H1 (cell line): ENCODE measurements around the gene ZHX3. TPM values are rescaled to one million over a fixed set of nuclear protein-coding genes. Genes with fewer than 3 reads are reported as not detected.

Experiments
- CTCF ChIA-PET: fragments of 300-600 bp; sonication (Branson Sonifier 250); formaldehyde crosslinking; loops from one replicate; lab custom pipeline; 2021; ENCODE audit not compliant: partially characterized antibody; lab: Charles Lee
- POLR2A ChIA-PET: fragments of 300-600 bp; sonication (Branson Sonifier 250); formaldehyde crosslinking; loops from one replicate; lab custom pipeline; 2021; ENCODE audit warnings: inconsistent platforms; ENCODE audit not compliant: partially characterized antibody; lab: Charles Lee
- DNase-seq, 2 experiments: peaks; one replicate each; pipeline versions ENCODE4 v3.0.0 to v3.0.0-alpha.2; 2010 to 2022; ENCODE audit warnings: low spot score in 2 of 2, low read depth in 1 of 2, mixed read lengths in 1 of 2
- FAIRE-seq: peaks from 2 replicates; lab custom pipeline; 2011; peaks lifted over from hg19 to GRCh38; lab: Jason Lieb, UNC
- H2AFZ ChIP-seq: 2 replicates; pipeline ENCODE4 v1.8.1; 2012; ENCODE audit warnings: low read length, inconsistent platforms
- H2AK5ac ChIP-seq: 2 replicates; pipeline ENCODE4 v1.6.1; 2013; ENCODE audit warnings: low read depth, low read length
- H2BK120ac ChIP-seq: replicated peaks from 2 replicates; pipeline ENCODE3; 2013; ENCODE audit warnings: low read depth, low read length, inconsistent platforms
- H2BK12ac ChIP-seq: 2 replicates; pipeline ENCODE4 v1.6.1; 2013; ENCODE audit warnings: low read depth, low read length
- H2BK15ac ChIP-seq: 2 replicates; pipeline ENCODE4 v1.6.1; 2013; ENCODE audit warnings: low read length
- H2BK20ac ChIP-seq: 2 replicates; pipeline ENCODE4 v1.6.1; 2013; ENCODE audit warnings: low read length
- H2BK5ac ChIP-seq: 2 replicates; pipeline ENCODE4 v1.6.1; 2013; ENCODE audit warnings: low read depth, low read length
- H3K14ac ChIP-seq: 2 replicates; pipeline ENCODE4 v1.6.1; 2013; ENCODE audit warnings: inconsistent platforms; ENCODE audit not compliant: insufficient read length
- H3K18ac ChIP-seq: 2 replicates; pipeline ENCODE4 v1.6.1; 2013; ENCODE audit warnings: low read length; ENCODE audit errors: extremely low read depth
- H3K23ac ChIP-seq: 2 replicates; pipeline ENCODE4 v1.6.1; 2013; ENCODE audit warnings: inconsistent platforms; ENCODE audit not compliant: insufficient read length
- H3K23me2 ChIP-seq: 2 replicates; pipeline ENCODE4 v1.6.1; 2013; ENCODE audit warnings: low read depth, low read length
- H3K27ac ChIP-seq: 2 replicates; pipeline ENCODE4 v1.6.1; 2011; ENCODE audit warnings: low read depth, low read length, inconsistent platforms
- H3K27me3 ChIP-seq, 4 experiments: replicated peaks in 1 of 4; 1 replicate in 1 of 4; 2 replicates in 3 of 4; pipeline versions ENCODE4 v1.6.1 to v1.8.1; 2011 to 2013; ENCODE audit warnings: low read length in 3 of 4, mild to moderate bottlenecking in 3 of 4, inconsistent platforms in 2 of 4, mixed read lengths in 2 of 4, moderate library complexity in 1 of 4; ENCODE audit not compliant: control insufficient read depth in 3 of 4, insufficient read depth in 3 of 4; ENCODE audit errors: extremely low read depth in 1 of 4
- H3K36me3 ChIP-seq, 4 experiments: 2 replicates each; pipeline versions ENCODE4 v1.6.1 to v1.8.1; 2011 to 2013; ENCODE audit warnings: mild to moderate bottlenecking in 4 of 4, low read length in 3 of 4, moderate library complexity in 2 of 4, control low read depth in 1 of 4, inconsistent platforms in 1 of 4; ENCODE audit not compliant: insufficient read depth in 4 of 4, control insufficient read depth in 2 of 4
- H3K4ac ChIP-seq: replicated peaks from 2 replicates; pipeline ENCODE3; 2013; ENCODE audit warnings: low read length, low read depth, mixed read lengths, inconsistent platforms; ENCODE audit not compliant: insufficient read length
- H3K4me1 ChIP-seq, 4 experiments: replicated peaks in 1 of 4; 1 replicate in 1 of 4; 2 replicates in 3 of 4; pipeline versions ENCODE4 v1.6.1 to v1.8.1; 2011 to 2013; ENCODE audit warnings: low read length in 3 of 4, inconsistent platforms in 2 of 4, mixed read lengths in 1 of 4; ENCODE audit not compliant: insufficient read depth in 4 of 4, control insufficient read depth in 3 of 4
- H3K4me2 ChIP-seq, 2 experiments: 2 replicates each; pipeline versions ENCODE4 v1.6.1 to v1.8.1; 2011 to 2013; ENCODE audit warnings: low read depth in 2 of 2, low read length in 2 of 2, control low read depth in 1 of 2, inconsistent platforms in 1 of 2, mild to moderate bottlenecking in 1 of 2; ENCODE audit not compliant: insufficient read depth in 1 of 2
- H3K4me3 ChIP-seq, 4 experiments: fragments of 200-600, 300-600 bp in 1 of 4; sonication (generic), shearing (Covaris generic), sonication (Bioruptor Twin) in 1 of 4; 2 replicates each; pipeline versions ENCODE4 v1.5.1 to v1.8.1; 2011 to 2016; ENCODE audit warnings: low read length in 4 of 4, low read depth in 3 of 4, control low read depth in 2 of 4, inconsistent platforms in 2 of 4, mild to moderate bottlenecking in 2 of 4, mixed read lengths in 1 of 4, moderate library complexity in 1 of 4; ENCODE audit not compliant: insufficient read depth in 2 of 4; ENCODE audit errors: extremely low read depth in 1 of 4
- H3K56ac ChIP-seq: replicated peaks from 2 replicates; pipeline ENCODE3; 2013; ENCODE audit warnings: low read depth, mild to moderate bottlenecking, mixed read lengths, low read length, inconsistent platforms; ENCODE audit not compliant: insufficient read length
- H3K79me1 ChIP-seq: 2 replicates; pipeline ENCODE4 v1.6.1; 2013; ENCODE audit warnings: low read depth, low read length, control low read depth
- H3K79me2 ChIP-seq, 2 experiments: 2 replicates each; pipeline versions ENCODE4 v1.6.1 to v1.8.1; 2012 to 2013; ENCODE audit warnings: low read length in 2 of 2, mild to moderate bottlenecking in 2 of 2, inconsistent platforms in 1 of 2; ENCODE audit not compliant: insufficient read depth in 2 of 2, control insufficient read depth in 1 of 2
- H3K9ac ChIP-seq, 4 experiments: replicated peaks in 1 of 4; 1 replicate in 1 of 4; 2 replicates in 3 of 4; pipeline versions ENCODE4 v1.6.1 to v1.8.1; 2011 to 2013; ENCODE audit warnings: low read depth in 3 of 4, low read length in 3 of 4, control low read depth in 2 of 4, mild to moderate bottlenecking in 2 of 4, moderate library complexity in 2 of 4, inconsistent platforms in 1 of 4; ENCODE audit errors: extremely low read depth in 1 of 4
- H3K9me3 ChIP-seq, 2 experiments: 2 replicates each; pipeline versions ENCODE4 v1.6.1 to v1.8.1; 2012 to 2013; ENCODE audit warnings: mild to moderate bottlenecking in 2 of 2, moderate library complexity in 2 of 2, control low read depth in 1 of 2, inconsistent platforms in 1 of 2, low read depth in 1 of 2, low read length in 1 of 2, mixed read lengths in 1 of 2; ENCODE audit not compliant: insufficient read depth in 2 of 2
- H4K20me1 ChIP-seq, 2 experiments: replicated peaks in 1 of 2; 2 replicates each; pipeline versions ENCODE3 to v1.8.1; 2011 to 2013; ENCODE audit warnings: inconsistent platforms in 2 of 2, low read length in 2 of 2, mild to moderate bottlenecking in 1 of 2; ENCODE audit not compliant: insufficient read depth in 2 of 2, control insufficient read depth in 1 of 2
- H4K5ac ChIP-seq: 2 replicates; pipeline ENCODE4 v1.6.1; 2013; ENCODE audit warnings: low read length, low read depth, mixed read lengths, inconsistent platforms; ENCODE audit not compliant: insufficient read length
- H4K8ac ChIP-seq: 2 replicates; pipeline ENCODE4 v1.8.0; 2013; ENCODE audit warnings: mild to moderate bottlenecking, moderate library complexity, low read length, inconsistent platforms; ENCODE audit not compliant: insufficient read depth; ENCODE audit errors: extremely low read depth
- H4K91ac ChIP-seq: replicated peaks from 2 replicates; pipeline ENCODE3; 2013; ENCODE audit warnings: low read length, mixed read lengths, inconsistent platforms; ENCODE audit not compliant: insufficient read length
- ASH2L ChIP-seq: fragments of 200-600, 300-600 bp; sonication (generic); IDR thresholded peaks from one replicate; pipeline ENCODE4 v1.7.1; 2017; ENCODE audit warnings: low read length
- ATF3 ChIP-seq: IDR thresholded peaks from 2 replicates; pipeline ENCODE4 v1.6.1; 2011; ENCODE audit warnings: low read depth, mild to moderate bottlenecking, low read length; ENCODE audit not compliant: insufficient read depth
- CHD2 ChIP-seq: IDR thresholded peaks from 2 replicates; pipeline ENCODE4 v1.6.1; 2012; ENCODE audit warnings: low read length, improper control_type of control experiment
- EZH2 ChIP-seq: fragments of 200-600 bp; sonication (generic); IDR thresholded peaks from 2 replicates; pipeline ENCODE4 v1.7.1; 2012; ENCODE audit warnings: low read depth, mild to moderate bottlenecking, moderate library complexity, low read length, inconsistent platforms; ENCODE audit not compliant: severe bottlenecking
- FOSL1 ChIP-seq: IDR thresholded peaks from 2 replicates; pipeline ENCODE4 v1.6.1; 2011; ENCODE audit warnings: mild to moderate bottlenecking, low read depth, low read length, moderate library complexity; ENCODE audit not compliant: insufficient read depth
- KDM4A ChIP-seq: IDR thresholded peaks from one replicate; pipeline ENCODE4 v1.7.1; 2012; ENCODE audit warnings: low read depth, mild to moderate bottlenecking, moderate library complexity, low read length, inconsistent platforms; ENCODE audit not compliant: severe bottlenecking
- RNF2 ChIP-seq: fragments of 200-900, 300-1000 bp; sonication (generic); IDR thresholded peaks from 2 replicates; pipeline ENCODE4 v1.7.1; 2016; ENCODE audit warnings: borderline replicate concordance, low read depth, mild to moderate bottlenecking, antibody characterized with exemption, low read length; ENCODE audit not compliant: poor library complexity, severe bottlenecking; ENCODE audit errors: missing control alignments
- SAP30 ChIP-seq: fragments of 300-600 bp; sonication (generic); IDR thresholded peaks from 2 replicates; pipeline ENCODE4 v1.7.1; 2012; ENCODE audit warnings: low read length, moderate library complexity, mild to moderate bottlenecking, inconsistent platforms; ENCODE audit not compliant: insufficient read depth, insufficient replicate concordance
- SUZ12 ChIP-seq: fragments of 200-600 bp; sonication (generic); IDR thresholded peaks from 2 replicates; pipeline ENCODE4 v1.6.1; 2012; ENCODE audit warnings: mild to moderate bottlenecking, inconsistent platforms, low read length, moderate library complexity, mixed read lengths
- WGBS, 2 experiments: shearing (Covaris generic) in 1 of 2; methylation state at CpG; one replicate each; pipeline versions ENCODE4 v1.1.6 to v1.1.7; 2013 to 2015; ENCODE audit warnings: low lambda C conversion rate in 2 of 2, mixed read lengths in 2 of 2, inconsistent platforms in 1 of 2, low coverage in 1 of 2, missing lambda C conversion rate in 1 of 2; ENCODE audit not compliant: insufficient replicate concordance in 2 of 2, insufficient coverage in 1 of 2, insufficient read length in 1 of 2; ENCODE audit errors: extremely low coverage in 1 of 2, missing lambda C conversion rate in 1 of 2; 5-methylcytosine and 5-hydroxymethylcytosine counted together
- polyA plus RNA-seq, 7 experiments: library from polyadenylated mRNA; depleted of rRNA in 3 of 7; stranded (reverse) in 5 of 7; unstranded in 2 of 7; fragments of >200 nt in 5 of 7; fragments of 200-250 nt in 2 of 7; gene quantifications; 1 replicate in 5 of 7; 2 replicates in 1 of 7; 4 replicates in 1 of 7; pipeline versions ENCODE4 v1.2.1 to v1.2.3, GENCODE V29; 2011 to 2013; ENCODE audit warnings: missing spikeins in 2 of 7, mixed read lengths in 2 of 7
- total RNA-seq: library from RNA; stranded (reverse); fragmentation: NEBNext Ultra II Directional; extraction: Animal tissue kit (Norgen Biotek cat#: 25700); gene quantifications from 2 replicates; pipeline ENCODE4 v1.2.1, GENCODE V29; 2021

The ZHX3 gene
- total and polyA plus RNA-seq, 2 of the 8 experiments (the other 6 are each of a cell fraction or from before 2014, with no cell fraction given) = 1.00 to 7.8 TPM

DNA sequence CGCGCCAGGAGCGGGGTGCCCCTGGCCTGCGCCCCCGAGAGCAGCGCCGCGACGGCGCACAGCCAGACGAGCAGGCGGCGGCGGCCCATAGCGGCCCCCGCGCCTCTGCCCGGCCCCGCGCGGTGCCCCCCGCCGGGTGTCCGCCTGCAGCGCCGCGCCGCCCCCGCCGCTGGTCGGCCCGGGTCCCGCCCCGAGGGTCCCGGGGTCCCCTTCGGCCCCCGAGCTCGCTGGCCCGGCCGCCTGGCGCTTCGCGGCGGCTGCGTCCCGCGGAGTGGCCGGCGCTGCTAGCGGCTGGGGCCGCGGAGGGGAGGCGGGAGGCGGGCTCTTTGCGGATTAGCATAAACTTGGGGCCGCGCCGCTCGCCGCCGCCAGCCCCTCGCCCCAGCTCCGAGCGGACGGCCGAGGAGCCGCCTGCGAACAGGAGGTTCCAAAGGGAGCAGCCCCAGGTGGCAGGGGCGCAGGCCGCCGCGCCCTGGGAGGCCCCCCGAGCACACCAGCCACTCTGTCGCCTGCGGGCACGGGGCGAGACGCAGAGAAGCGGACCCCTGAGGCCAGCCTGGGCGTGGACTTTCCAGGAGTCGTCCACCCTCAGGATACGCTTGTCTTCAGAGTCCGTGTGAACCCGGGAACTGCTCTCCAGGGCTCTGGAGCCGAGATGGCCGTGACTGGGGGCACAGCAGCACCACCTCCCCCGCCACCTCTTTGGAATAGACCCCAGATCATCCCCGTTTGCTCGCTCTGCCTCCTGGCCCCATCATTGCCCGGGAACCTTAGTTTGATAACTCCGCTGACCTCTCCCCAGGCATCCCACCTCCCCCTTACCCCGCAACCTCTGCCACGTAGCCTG, 49.2 kb upstream of the ZHX3 start, which contains the start of gene EMILIN3:
EMILIN3 (minus strand) TSS at position 273 of the 847 bp plus-strand sequence; CDS start at position 89, 184 bp downstream.
- Histone ChIP-seq H3K9ac (peak within 1 kb of the TSS in 2 of 4 experiments; percentile 24 to 68; a peak in 3 of 7 replicates), H4K91ac (no peak within 1 kb of the TSS), H4K20me1 (peaks cover 2 to 8% of the 10 kb centered on the region in 2 experiments), H3K27me3 (peaks cover 18 to 40% (median 36%) of the 10 kb centered on the region in 4 experiments), H2BK120ac (no peak within 1 kb of the TSS), H3K36me3 (no peaks in the 10 kb centered on the region), H3K18ac (peak within 1 kb of the TSS; percentile 32; the same call in 1 of the 2 replicates), H3K56ac (no peak within 1 kb of the TSS), H2BK5ac (no peak within 1 kb of the TSS), H3K4me2 (peak within 1 kb of the TSS; percentile 63 to 98), H2BK12ac (peak within 1 kb of the TSS; percentile 80; the same call in 1 of the 2 replicates), H2AFZ (no peak within 1 kb of the TSS; the same call in 1 of the 2 replicates), H3K79me2 (no peaks in the 10 kb centered on the region), H3K4me3 (peak within 1 kb of the TSS; percentile 36 to 72 (median 70)), H2AK5ac (no peak within 1 kb of the TSS), H4K8ac (peak within 1 kb of the TSS; percentile 43; the same call in 1 of the 2 replicates), H3K23me2 (peaks cover 7% of the 10 kb centered on the region; the same call in 1 of the 2 replicates), H2BK15ac (peak within 1 kb of the TSS; percentile 95; the same call in 1 of the 2 replicates), H3K79me1 (no peaks in the 10 kb centered on the region), H3K9me3 (peaks cover 8 to 9% of the 10 kb centered on the region in 2 experiments; a peak in 3 of 4 replicates), H3K4me1 (peaks cover 0 to 2% (median 0%) of the 10 kb centered on the region in 4 experiments; a peak in 3 of 7 replicates), H2BK20ac (no peak within 1 kb of the TSS), H3K14ac (no peak within 1 kb of the TSS), H3K27ac (no peak within 1 kb of the TSS), H3K23ac (no peak within 1 kb of the TSS), H3K4ac (no peak within 1 kb of the TSS), H4K5ac (no peak within 1 kb of the TSS)
- TF ChIP-seq SUZ12 (no peak; the same call in 1 of the 2 replicates), EZH2 (peak; percentile 49), ATF3 (no peak), SAP30 (no peak), KDM4A (peak; percentile 80), RNF2 (no peak), FOSL1 (no peak), CHD2 (no peak), ASH2L (peak; percentile 37)
- DNase-seq = peak in 1 of 2 experiments; percentile 69
- 6% methylated on average over 40 of the region's 93 CpGs; no CpG with 5 or more reads in 1 of the 2 experiments for WGBS, 2 experiments
- ChIA-PET CTCF (interaction anchor here (0.9 to 1.7 kb wide), 6 partner anchors 10 to 208 kb away, joined by 3 to 6 read pairs (median 4); no protein-coding TSS in a partner anchor), POLR2A (interaction anchor here (1.2 kb wide), 1 partner anchor 21 kb away, joined by 3 read pairs; no protein-coding TSS in a partner anchor)
- FAIRE-seq = no peak
